HG03060 (cell line): ENCODE results near the gene DCAF11.

Source experiments
- ATAC-seq: cut with Tn5 transposase; IDR thresholded peaks from one replicate; pipeline ENCODE4 v1.9.1; 2021; ENCODE audit warnings: low read depth, moderate number of reproducible peaks; ENCODE audit not compliant: unreplicated experiment

Gene DCAF11

DNA sequence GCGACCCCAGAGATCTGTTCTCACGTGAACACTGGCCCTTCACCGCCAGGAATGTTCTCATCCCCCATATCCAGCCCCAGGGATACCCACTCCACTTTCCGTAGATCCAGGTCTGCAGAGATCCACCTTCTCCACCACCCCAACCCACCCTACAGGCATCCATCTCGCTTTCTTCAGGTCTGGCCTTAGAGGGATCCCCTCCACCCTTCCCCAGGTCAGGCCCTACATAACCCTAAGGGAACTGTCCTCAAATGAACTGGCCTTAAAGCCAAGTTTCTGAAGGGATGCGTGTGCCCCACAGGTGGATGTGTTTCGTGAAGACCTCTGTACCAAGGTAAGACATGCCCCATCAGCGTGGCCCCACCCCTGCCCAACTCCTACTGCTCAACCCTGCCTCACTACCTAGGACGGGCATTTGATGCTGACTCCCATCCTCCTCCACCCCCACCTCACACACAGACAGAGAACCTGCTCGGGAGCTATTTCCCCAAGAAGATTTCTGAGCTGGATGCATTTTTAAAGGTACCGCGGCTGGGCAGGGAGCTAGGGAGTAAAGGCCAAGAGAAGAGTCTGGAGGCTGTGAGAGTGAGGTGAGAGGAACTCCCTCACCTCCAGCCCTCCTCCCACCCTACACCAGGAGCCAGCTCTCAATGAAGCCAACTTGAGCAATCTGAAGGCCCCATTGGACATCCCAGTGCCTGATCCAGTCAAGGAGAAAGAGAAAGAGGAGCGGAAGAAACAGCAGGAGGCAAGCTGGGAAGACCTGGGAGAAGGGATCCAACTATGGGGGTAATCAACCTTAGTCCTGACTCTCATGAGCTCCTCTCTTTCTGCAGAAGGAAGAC lies 22.3 kb downstream of the DCAF11 start:
- ATAC-seq = no peak

DNA sequence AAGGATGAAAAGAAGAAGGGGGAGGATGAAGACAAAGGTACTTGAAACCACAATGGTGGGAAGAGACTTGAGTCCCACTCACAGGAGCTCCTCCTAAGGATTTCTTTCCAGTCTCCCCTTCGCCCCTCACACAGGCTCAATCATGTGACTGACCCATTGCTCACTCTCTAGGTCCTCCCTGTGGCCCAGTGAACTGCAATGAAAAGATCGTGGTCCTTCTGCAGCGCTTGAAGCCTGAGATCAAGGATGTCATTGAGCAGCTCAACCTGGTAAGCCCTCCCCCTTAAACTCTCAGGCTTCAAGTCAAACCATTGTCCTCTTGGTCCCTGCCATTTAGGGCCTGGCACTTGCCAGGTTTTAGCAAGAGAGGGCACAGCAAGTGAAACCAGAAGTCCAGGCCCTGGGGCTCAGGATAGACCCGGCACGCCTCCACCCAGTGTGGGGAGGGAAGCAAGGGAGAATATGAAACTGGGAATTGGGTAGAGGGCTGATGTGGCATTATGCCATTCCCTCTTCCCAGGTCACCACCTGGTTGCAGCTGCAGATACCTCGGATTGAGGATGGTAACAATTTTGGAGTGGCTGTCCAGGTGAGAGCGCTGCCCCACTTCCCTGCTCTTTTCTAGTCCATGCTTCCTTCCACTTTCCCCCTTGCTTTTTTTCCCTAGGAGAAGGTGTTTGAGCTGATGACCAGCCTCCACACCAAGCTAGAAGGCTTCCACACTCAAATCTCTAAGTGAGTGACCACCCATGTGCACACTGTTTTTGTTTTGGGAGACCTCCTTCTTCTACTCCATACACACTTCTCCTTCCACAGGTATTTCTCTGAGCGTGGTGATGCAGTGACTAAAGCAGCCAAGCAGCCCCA lies 23.2 kb downstream of the DCAF11 start:
- ATAC-seq = no peak

DNA sequence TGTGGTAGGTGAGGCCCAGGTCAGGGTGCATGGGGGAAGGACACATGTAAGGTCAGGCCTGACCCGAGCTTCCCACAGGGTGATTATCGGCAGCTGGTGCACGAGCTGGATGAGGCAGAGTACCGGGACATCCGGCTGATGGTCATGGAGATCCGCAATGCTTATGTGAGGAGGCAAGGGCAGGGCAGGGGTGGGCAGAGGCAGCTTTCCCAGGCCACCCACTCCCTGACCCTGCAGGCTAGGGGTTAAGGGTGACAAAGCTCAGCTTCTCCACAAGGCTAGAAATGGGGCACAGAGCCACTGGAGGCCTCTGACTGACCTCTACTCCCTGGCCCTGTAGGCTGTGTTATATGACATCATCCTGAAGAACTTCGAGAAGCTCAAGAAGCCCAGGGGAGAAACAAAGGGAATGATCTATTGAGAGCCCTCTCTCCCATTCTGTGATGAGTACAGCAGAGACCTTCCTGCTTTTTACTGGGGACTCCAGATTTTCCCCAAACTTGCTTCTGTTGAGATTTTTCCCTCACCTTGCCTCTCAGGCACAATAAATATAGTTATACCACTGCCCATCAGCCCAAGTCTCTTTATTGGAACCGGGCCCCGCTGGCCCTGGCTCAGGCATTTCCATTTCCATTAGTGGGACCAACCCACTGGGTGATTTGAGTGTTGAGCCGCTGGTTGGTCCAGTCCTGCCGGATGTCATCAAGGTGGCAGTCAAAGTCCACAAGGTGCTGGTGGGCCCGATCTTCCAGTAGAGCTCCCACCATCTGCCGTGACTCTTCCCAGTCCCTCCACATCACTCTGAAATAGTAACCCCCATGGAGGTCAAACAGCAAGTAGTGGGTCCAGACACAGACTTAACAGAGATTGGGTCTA lies 24.1 kb downstream of the DCAF11 start:
- no peak for ATAC-seq

DNA sequence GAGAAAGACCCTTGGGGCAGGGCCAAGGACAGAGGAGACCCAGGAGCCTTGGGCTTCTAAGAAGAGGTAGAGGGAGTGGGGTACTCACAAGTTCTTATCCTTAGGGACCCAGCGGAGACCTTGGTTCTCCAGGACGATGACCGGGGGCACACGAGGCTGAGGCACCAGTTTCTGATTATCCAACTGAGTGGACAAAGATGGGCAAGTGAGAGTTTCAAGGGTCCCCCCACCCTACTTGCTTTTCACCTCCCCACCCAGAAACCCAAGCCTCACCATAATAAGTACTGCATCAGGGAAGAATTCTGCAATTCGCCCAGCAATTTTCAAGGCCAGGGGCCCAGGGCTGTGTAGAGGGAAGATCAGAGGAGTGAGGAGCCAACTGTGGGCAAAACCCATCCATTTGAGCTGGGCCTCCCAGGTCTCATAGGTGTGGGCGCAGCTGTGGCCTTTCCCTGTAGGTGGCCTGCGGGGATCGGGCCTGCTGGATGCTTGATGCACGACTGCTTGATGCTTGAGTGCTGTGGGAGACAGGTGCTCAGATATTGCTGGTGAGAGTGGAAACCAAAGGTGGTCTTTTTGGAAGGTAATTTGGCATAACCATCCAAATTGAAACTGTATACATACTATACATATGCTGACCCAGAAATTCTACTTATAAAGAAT lies 24.8 kb downstream of the DCAF11 start:
- ATAC-seq = no peak

DNA sequence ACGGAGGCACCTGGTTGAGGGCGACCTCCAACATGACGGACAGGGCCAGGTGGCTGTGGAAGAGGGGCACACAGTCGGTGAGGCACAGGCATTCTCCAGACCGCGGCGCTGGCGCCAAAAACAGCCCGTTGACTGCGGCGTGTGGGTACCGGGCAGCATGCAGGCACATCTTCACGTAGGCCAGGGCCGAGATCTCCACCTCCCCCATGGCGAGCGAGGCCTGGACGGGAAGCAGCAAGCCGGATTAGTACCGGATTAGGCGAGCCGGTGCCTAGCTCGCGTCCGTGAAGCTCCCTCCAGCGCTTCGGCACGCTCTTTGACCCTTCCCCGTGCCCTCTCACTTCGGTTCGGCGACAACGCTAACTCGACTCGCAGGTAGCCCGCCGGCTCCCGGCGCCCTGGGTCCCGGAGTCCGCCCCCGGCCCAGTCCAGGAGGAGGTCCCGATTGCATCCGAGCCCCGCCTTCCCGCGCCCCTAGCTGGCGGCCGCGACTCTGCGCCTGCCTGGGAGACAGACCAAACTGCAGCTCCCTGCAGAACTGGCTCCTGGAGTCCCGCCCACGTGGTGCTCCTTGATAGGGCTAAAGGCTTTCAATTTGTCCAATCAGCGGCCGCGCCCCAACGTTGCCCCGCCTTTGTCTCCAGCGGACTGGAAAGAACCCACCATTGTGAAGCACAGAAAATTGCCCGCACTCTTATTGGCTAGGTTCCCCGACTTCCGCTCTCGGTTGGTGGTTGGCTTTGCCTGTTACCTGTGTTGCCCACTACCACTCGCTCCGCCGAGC lies 26.7 kb downstream of the DCAF11 start, which contains the start of gene EMC9:
TSS of gene EMC9 (minus strand) at position 495 of the 784 bp plus-strand sequence. CDS start at position 208, 287 bp downstream.
- ATAC-seq = peak; percentile 85

DNA sequence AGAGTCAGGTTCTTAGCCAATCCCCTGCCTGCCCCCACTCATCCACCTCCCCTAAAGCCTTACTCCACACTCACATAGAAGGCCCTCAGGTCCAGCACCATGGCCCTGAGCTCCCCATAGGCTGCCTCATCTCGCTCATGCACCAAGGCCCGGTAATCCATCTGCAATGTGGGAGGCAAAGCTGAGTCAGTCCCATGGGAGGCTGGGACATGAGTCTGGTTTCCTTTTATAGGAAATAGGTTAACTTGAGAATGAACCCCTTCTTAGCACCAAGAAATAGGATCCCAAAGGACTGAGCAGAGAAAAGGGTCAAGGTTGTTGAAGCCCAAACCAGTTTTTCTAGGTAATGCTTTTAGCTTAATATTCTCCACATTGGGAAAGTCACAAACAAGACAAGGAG lies 28.9 kb downstream of the DCAF11 start:
- ATAC-seq = no peak

DNA sequence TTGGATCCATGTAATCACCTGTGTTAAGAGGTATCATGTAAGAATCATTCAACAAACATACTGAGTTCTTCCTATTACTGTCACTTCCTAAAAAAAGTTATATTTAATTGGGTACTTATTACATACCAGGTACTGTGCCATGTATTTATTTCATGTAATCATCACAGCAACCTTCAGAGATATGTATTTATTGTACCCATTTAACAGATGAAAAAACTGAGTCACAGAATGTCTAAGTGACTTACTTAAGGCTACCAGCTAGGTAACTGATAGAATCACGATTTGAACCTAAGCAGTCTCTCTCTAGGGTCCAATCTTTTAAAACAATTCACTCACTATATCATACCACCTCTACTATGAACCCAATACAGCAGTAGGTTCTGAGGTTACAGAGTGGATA lies 29.9 kb downstream of the DCAF11 start:
- ATAC-seq = no peak

DNA sequence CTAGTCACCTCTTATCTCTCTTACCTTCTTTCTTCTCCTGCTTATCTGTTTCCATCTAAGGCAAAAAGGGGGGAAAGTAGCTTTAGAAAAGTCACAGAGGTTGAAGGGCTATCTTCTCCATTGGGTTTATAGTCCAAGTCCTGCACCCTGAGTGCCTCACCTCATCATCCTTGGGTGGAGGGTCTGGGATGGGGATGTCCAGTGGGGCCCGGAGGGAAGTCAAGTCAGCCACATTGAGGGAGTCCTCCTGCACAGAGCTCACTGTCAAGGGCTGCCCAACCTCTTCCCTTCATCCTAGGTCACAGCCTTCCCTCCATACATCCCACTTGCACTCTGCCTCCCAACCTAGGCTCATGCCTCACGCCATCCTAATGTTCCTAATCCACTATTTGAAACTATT lies 30.6 kb downstream of the DCAF11 start:
- ATAC-seq = no peak

DNA sequence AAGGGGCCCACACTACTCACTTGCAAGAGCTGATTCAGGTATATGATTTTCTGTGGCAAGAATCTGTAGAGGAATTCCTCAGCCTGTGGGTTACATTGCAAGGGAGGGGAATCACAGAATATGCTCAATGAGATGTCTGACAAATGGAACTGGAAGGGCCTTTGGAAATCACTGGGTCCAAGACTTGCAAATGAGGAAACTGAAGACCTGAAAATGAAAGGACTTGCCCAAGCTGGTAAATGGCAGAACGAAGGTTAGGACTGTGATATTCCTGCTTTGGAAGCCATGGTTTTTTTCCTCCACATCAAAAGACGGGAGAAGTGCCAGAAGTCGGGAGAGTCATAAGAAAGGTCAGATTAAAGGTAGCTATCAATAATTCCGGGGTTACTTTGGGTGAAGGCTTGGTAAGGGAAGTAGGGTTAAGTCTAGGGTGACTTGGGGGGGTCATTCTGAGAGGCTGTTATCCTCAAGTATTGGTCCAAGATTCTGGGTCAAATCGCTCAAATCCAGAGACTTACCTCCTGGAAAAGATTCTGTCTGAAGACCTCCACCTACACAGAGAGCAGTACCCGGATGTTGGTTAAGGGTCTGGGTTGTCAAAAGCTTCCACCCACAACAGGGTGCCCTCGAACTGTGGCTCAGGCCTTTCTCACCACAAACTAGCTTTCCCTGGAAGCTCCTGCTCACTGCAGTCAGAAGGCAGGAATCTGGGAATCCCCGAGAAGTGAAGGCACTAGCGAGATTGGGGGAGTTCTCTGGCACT lies 31.3 kb downstream of the DCAF11 start:
- ATAC-seq = no peak

DNA sequence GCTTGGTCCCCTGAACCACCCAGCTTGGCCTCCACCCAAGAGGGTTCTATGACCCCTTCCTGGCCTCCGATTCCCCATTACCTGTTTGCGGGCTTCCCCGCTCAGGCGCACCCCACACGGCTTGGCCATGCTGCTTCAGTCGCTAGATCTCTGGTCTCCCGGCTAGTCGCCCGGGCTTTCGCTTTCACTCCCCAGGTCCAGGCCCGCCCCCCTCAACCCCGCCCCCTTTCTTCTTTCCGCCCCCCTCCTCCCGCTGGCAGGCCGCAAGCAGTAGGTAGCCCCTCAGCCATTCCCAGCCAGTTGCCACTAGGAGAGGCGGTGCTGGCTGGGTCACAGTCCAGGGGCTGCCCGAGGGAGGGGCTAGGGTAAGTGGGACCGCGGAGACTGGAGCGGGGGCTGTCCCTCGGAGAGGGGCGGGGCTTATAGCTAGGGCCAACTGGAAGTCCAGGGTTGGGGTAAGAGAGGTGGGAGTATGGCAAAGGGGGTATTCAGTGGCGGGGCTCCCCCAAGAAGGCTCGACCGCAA lies 31.9 kb downstream of the DCAF11 start, which contains the start of gene PSME2:
TSS of gene PSME2 (minus strand) at position 158 of the 525 bp plus-strand sequence. CDS start at position 129, 29 bp downstream.
- peak; percentile 50 for ATAC-seq

DNA sequence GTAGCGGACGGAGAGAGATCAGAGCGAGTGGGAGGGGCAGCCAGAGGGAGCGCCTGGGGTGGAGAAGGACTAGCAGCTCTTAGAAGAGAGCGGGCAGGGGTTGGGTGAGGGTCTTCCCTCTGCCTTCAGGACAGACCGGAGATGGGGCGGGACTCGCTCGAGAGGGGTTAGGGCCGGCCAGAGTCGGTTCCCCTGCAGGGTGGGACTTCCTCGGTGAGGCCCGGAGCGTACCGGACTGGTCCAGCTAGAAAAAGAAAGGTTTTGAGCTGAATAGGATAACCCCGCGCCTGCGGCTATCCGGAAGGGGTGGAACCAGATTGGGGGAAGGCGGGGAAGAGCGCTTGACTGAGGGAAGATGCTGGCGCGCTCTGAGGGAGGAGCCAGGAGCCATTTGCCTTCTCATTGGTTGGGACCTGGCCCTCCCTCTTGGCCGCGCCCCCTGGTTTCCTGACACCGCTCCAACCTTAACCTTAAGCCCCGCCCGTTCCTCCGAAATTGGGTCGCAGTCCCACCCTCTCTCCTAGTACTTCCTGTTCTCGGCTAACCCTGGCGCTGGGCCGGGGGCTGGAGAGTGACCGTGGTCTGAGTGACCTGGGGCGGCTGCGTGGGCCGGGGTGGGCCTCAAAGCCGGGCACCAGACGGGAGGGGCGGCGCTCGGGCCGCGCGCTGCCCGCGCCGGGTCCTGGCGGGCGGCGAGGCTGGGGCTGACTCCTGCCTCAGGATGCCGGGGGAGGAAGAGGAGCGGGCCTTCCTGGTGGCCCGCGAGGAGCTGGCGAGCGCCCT lies 32.6 kb downstream of the DCAF11 start, which contains the start of gene RNF31:
TSS of gene RNF31 (plus strand) at position 521 of the 783 bp plus-strand sequence. CDS start at position 722, 201 bp downstream.
- ATAC-seq = peak; percentile 56

DNA sequence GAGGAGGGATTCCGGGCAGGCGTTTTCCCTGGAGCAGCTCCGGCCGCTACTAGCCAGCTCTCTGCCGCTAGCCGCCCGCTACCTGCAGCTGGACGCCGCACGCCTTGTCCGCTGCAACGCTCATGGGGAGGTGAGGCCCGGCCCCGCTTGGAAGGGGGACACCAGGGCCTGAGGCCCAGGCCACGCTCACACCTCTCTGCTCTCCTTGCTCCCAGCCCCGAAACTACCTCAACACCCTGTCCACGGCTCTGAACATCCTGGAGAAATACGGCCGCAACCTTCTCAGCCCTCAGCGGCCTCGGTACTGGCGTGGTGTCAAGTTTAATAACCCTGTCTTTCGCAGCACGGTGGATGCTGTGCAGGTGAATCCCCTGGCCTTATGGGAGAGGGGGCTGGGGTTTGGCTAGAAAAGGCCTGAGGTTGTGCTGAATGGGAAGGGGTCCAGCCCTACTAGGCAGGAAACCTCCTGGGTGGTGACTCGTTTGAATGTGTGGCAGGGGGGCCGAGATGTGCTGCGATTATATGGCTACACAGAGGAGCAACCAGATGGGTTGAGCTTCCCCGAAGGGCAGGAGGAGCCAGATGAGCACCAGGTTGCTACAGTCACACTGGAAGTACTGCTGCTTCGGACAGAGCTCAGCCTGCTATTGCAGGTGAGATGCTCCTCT lies 33.3 kb downstream of the DCAF11 start:
- no peak for ATAC-seq

DNA sequence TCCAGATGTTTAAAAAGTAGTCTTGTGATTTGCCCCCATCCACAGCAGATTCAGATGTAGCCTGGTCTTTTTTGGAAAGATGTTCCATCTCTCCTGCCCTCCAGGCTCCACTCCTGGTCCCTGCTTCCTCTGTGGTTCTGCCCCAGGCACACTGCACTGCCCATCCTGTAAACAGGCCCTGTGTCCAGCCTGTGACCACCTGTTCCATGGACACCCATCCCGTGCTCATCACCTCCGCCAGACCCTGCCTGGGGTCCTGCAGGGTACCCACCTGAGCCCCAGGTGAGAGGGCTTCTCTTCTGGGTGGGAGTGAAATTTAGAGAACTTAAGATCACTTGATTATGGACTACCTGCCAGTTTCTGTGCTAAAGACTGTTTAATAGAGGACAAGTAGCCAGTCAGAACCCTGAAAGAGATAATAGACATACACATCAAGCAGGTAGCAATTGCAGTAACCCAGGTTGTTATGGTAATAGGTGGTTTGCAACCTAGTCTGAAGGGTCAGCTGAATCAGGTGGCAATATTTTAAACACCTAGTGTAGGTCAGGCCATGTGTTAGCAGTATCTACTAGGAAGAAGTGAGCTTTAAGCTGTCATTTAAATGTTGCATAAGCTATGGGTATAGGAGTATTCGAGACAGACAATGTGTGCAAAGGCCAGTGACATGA lies 34.9 kb downstream of the DCAF11 start:
- ATAC-seq = no peak

DNA sequence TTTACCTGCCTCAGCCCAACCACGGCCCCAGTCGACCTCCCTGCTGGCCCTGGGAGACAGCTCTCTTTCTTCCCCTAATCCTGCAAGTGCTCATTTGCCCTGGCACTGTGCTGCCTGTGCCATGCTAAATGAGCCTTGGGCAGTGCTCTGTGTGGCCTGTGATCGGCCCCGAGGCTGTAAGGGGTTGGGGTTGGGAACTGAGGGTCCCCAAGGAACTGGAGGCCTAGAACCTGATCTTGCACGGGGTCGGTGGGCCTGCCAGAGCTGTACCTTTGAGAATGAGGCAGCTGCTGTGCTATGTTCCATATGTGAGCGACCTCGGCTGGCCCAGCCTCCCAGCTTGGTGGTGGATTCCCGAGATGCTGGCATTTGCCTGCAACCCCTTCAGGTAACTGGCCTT lies 35.5 kb downstream of the DCAF11 start:
- ATAC-seq = no peak

DNA sequence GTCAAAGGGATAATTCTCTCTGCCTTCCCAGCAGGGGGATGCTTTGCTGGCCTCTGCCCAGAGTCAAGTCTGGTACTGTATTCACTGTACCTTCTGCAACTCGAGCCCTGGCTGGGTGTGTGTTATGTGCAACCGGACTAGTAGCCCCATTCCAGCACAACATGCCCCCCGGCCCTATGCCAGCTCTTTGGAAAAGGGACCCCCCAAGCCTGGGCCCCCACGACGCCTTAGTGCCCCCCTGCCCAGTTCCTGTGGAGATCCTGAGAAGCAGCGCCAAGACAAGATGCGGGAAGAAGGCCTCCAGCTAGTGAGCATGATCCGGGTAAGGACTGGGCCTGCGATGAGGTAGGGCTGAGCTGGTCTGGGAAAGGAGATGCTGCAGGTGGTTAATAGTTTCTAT lies 36.0 kb downstream of the DCAF11 start:
- ATAC-seq = no peak

DNA sequence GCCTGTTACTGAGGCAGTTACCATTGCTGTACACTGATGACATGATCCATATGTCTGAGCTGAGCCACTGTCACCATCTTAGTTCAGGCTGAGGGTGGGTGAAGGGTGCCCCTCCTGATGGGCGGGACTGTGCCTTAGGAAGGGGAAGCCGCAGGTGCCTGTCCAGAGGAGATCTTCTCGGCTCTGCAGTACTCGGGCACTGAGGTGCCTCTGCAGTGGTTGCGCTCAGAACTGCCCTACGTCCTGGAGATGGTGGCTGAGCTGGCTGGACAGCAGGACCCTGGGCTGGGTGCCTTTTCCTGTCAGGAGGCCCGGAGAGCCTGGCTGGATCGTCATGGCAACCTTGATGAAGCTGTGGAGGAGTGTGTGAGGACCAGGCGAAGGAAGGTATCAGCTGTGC lies 36.4 kb downstream of the DCAF11 start:
- ATAC-seq = no peak
